ENCODE data around the gene BLCAP. TPM values are rescaled to one million over a fixed set of nuclear protein-coding genes. Genes with fewer than 3 reads are reported as not detected.
"Not testable (repeated sequence)": the region's sequence is repeated elsewhere in the genome, so short reads cannot be mapped to it uniquely, and the experiment has no call there.

The BLCAP gene
- total and polyA plus RNA-seq, 2 of the 4 experiments (the other 2 are of a cell fraction) = 17.7 to 67.3 TPM

GRCh38 chr20:37473249-37474000, 54.3 kb downstream of the BLCAP start:
- Histone ChIP-seq H3K4ac (ENCODE audit: low read depth, low read length) (no peak overlapping the region), H3K27ac (ENCODE audit: insufficient read depth, low read length) (no peak overlapping the region), H2BK120ac (ENCODE audit: low read depth, low read length) (no peak overlapping the region), H2AK9ac (replicated peaks; ENCODE audit: low read depth, low read length, poor library complexity) (no peak overlapping the region), H3K9ac (ENCODE audit: low read depth, low read length) (no peak overlapping the region), H2AFZ (replicated peaks; ENCODE audit: low read length, poor library complexity) (no peak overlapping the region), H3K4me3 (ENCODE audit: insufficient read depth, low read depth, low read length) (no peak overlapping the region), H3K9me1 (ENCODE audit: insufficient read depth, low read length) (no peaks in the 10 kb centered on the region), H4K5ac (ENCODE audit: low read depth, low read length) (no peak overlapping the region), H3K27me3 (ENCODE audit: control insufficient read depth, insufficient read depth, low read length) (peaks cover 49% of the 10 kb centered on the region), H4K20me1 (ENCODE audit: insufficient read depth, low read length) (no peaks in the 10 kb centered on the region), H3K36me3 (ENCODE audit: control insufficient read depth, insufficient read depth, low read length) (no peaks in the 10 kb centered on the region), H3K18ac (ENCODE audit: low read depth, low read length) (no peak overlapping the region), H3K14ac (replicated peaks; ENCODE audit: low read depth, low read length) (no peak overlapping the region), H3K56ac (ENCODE audit: extremely low read depth, insufficient read depth, low read length) (no peak overlapping the region), H4K91ac (ENCODE audit: insufficient read depth, low read depth, low read length) (no peak overlapping the region), H3K4me1 (ENCODE audit: control insufficient read depth, insufficient read depth, low read length) (no peaks in the 10 kb centered on the region), H3K9me3 (ENCODE audit: control insufficient read depth, insufficient read depth, low read length) (peaks cover 5% of the 10 kb centered on the region; the same call in 1 of the 2 replicates), H3K79me1 (ENCODE audit: low read depth in 1 of 2, low read length in 2 of 2) (no peaks in the 10 kb centered on the region), H4K8ac (ENCODE audit: low read depth in 2 of 2, low read length in 2 of 2) (no peak overlapping the region), H2AK5ac (ENCODE audit: low read depth, low read length) (no peak overlapping the region), H2BK5ac (ENCODE audit: low read depth, low read length, poor library complexity, severe bottlenecking) (no peak overlapping the region), H2BK15ac (ENCODE audit: low read depth, low read length) (no peak overlapping the region), H2BK20ac (ENCODE audit: low read depth, low read length) (no peak overlapping the region), H3K23ac (ENCODE audit: low read depth, low read length) (no peak overlapping the region), H3K4me2 (ENCODE audit: low read depth, low read length) (no peak overlapping the region)
- WGBS, 2 experiments (ENCODE audit: extremely low coverage in 2 of 2, insufficient read length in 1 of 2) = 65% methylated on average over 6 of the region's 11 CpGs; no CpG with 5 or more reads in 1 of the 2 experiments
- no peak for DNase-seq
- TF ChIP-seq CTCF (conservative IDR thresholded peaks at IDR 0.05; ENCODE audit: low read depth, low read length) (no peak), NFE2L2 (IDR thresholded peaks at IDR 0.05; ENCODE audit: low read depth, low read length) (no peak)
- ChIA-PET POLR2A (ENCODE audit: unreplicated experiment) (no interaction called here), CTCF (interaction anchor here (0.7 kb wide), 1 partner anchor 13 kb away, joined by 3 read pairs; no protein-coding TSS in a partner anchor)
- no peak for ATAC-seq (ENCODE audit: low read depth)
- in situ Hi-C loops (cut with MboI; ENCODE audit: low sequenced_read_pairs) = no loop called here
- dilution Hi-C loops (cut with HindIII; ENCODE audit: low sequenced_read_pairs, unreplicated experiment) = no loop called here
- intact Hi-C loops (cut with micrococcal nuclease) = no loop called here
- no TSS peak for BruUV-seq (replicated peaks)

GRCh38 chr20:37472435-37472834, 55.2 kb downstream of the BLCAP start:
- CTCF ChIA-PET; H3K4ac ChIP-seq (ENCODE audit: low read depth, low read length); in situ Hi-C loops (cut with MboI; ENCODE audit: low sequenced_read_pairs); H2AFZ ChIP-seq (replicated peaks; ENCODE audit: low read length, poor library complexity); H3K4me2 ChIP-seq (ENCODE audit: low read depth, low read length); H2BK20ac ChIP-seq (ENCODE audit: low read depth, low read length); H3K56ac ChIP-seq (ENCODE audit: extremely low read depth, insufficient read depth, low read length); BruUV-seq (replicated peaks); H3K36me3 ChIP-seq (ENCODE audit: control insufficient read depth, insufficient read depth, low read length); H4K20me1 ChIP-seq (ENCODE audit: insufficient read depth, low read length); H2BK5ac ChIP-seq (ENCODE audit: low read depth, low read length, poor library complexity, severe bottlenecking); H3K9ac ChIP-seq (ENCODE audit: low read depth, low read length); H3K9me3 ChIP-seq (ENCODE audit: control insufficient read depth, insufficient read depth, low read length); H3K4me3 ChIP-seq (ENCODE audit: insufficient read depth, low read depth, low read length); H4K8ac ChIP-seq (ENCODE audit: low read depth in 2 of 2, low read length in 2 of 2); H3K18ac ChIP-seq (ENCODE audit: low read depth, low read length); H2AK5ac ChIP-seq (ENCODE audit: low read depth, low read length); dilution Hi-C loops (cut with HindIII; ENCODE audit: low sequenced_read_pairs, unreplicated experiment); H3K23ac ChIP-seq (ENCODE audit: low read depth, low read length); H2BK15ac ChIP-seq (ENCODE audit: low read depth, low read length); H3K9me1 ChIP-seq (ENCODE audit: insufficient read depth, low read length); intact Hi-C loops (cut with micrococcal nuclease); H3K79me1 ChIP-seq (ENCODE audit: low read depth in 1 of 2, low read length in 2 of 2); H4K5ac ChIP-seq (ENCODE audit: low read depth, low read length); H4K91ac ChIP-seq (ENCODE audit: insufficient read depth, low read depth, low read length); H3K27ac ChIP-seq (ENCODE audit: insufficient read depth, low read length); H2AK9ac ChIP-seq (replicated peaks; ENCODE audit: low read depth, low read length, poor library complexity); ATAC-seq (ENCODE audit: low read depth); H2BK120ac ChIP-seq (ENCODE audit: low read depth, low read length); POLR2A ChIA-PET (ENCODE audit: unreplicated experiment); H3K14ac ChIP-seq (replicated peaks; ENCODE audit: low read depth, low read length); DNase-seq; H3K4me1 ChIP-seq (ENCODE audit: control insufficient read depth, insufficient read depth, low read length): not testable (repeated sequence)
- WGBS, 2 experiments (ENCODE audit: extremely low coverage in 2 of 2, insufficient read length in 1 of 2) = no CpG with 5 or more reads among the region's 6 CpGs
- H3K27me3 ChIP-seq (ENCODE audit: control insufficient read depth, insufficient read depth, low read length) = peaks cover 45% of the 10 kb centered on the region
